GM23338 (cell line): ENCODE measurements around the gene FBXW8. TPM values are rescaled to one million over a fixed set of nuclear protein-coding genes. Genes with fewer than 3 reads are reported as not detected.

Experiments
- ATAC-seq: fragments of 200-7000 bp; cut with Tn5 transposase; 3 replicates; pipeline ENCODE4 v1.9.1; 2020
- DNase-seq: peaks from one replicate; pipeline ENCODE4 v3.0.0-alpha.2; 2015; ENCODE audit warnings: low spot score
- H2AFZ ChIP-seq: fragments of 200-600 bp; sonication (generic); 2 replicates; pipeline ENCODE4 v1.8.0; 2016; ENCODE audit warnings: antibody characterized with exemption, mild to moderate bottlenecking, moderate library complexity
- H3F3A ChIP-seq: fragments of 200-600 bp; sonication (generic); replicated peaks from 2 replicates; pipeline ENCODE4 v1.8.0; 2017; ENCODE audit warnings: antibody characterized with exemption, mixed run types, low read depth
- H3K27ac ChIP-seq: fragments of 200-600 bp; sonication (generic); 2 replicates; pipeline ENCODE4 v1.6.1; 2016; ENCODE audit warnings: low read depth
- H3K27me3 ChIP-seq: fragments of 200-600 bp; sonication (generic); 2 replicates; pipeline ENCODE4 v1.8.0; 2016; ENCODE audit warnings: mild to moderate bottlenecking, mixed run types, moderate library complexity; ENCODE audit not compliant: insufficient read depth
- H3K36me3 ChIP-seq: fragments of 200-600 bp; sonication (generic); 2 replicates; pipeline ENCODE4 v1.8.0; 2016; ENCODE audit warnings: mild to moderate bottlenecking; ENCODE audit not compliant: insufficient read depth
- H3K4me1 ChIP-seq: fragments of 200-600 bp; sonication (generic); 2 replicates; pipeline ENCODE4 v1.8.0; 2016; ENCODE audit warnings: mild to moderate bottlenecking, moderate library complexity; ENCODE audit not compliant: insufficient read depth
- H3K4me2 ChIP-seq: fragments of 200-600 bp; sonication (generic); 2 replicates; pipeline ENCODE4 v1.7.1; 2017; ENCODE audit warnings: mixed run types
- H3K4me3 ChIP-seq: fragments of 200-600 bp; sonication (generic); 2 replicates; pipeline ENCODE4 v1.6.1; 2016; ENCODE audit warnings: mixed run types
- H3K79me2 ChIP-seq: fragments of 200-600 bp; sonication (generic); replicated peaks from 2 replicates; pipeline ENCODE4 v1.8.0; 2017; ENCODE audit warnings: mild to moderate bottlenecking; ENCODE audit not compliant: insufficient read depth
- H3K9me2 ChIP-seq: fragments of 200-600 bp; sonication (generic); 2 replicates; pipeline ENCODE4 v1.8.0; 2017; ENCODE audit not compliant: insufficient read depth
- H4K20me1 ChIP-seq: fragments of 200-600 bp; sonication (generic); replicated peaks from 2 replicates; pipeline ENCODE4 v1.8.0; 2017; ENCODE audit warnings: mild to moderate bottlenecking; ENCODE audit not compliant: insufficient read depth
- H3K27ac Mint-ChIP-seq: 2 replicates; pipeline ENCODE4 v1.8.0; 2020; ENCODE audit warnings: inconsistent platforms, mild to moderate bottlenecking, moderate library complexity, mixed read lengths
- H3K27me3 Mint-ChIP-seq: 3 replicates; pipeline ENCODE4 v1.8.0; 2022; ENCODE audit warnings: low read depth, mild to moderate bottlenecking, moderate library complexity, mixed read lengths, inconsistent platforms; ENCODE audit not compliant: insufficient read depth, poor library complexity
- H3K36me3 Mint-ChIP-seq: 3 replicates; pipeline ENCODE4 v1.8.0; 2021; ENCODE audit warnings: low read depth, mild to moderate bottlenecking, inconsistent platforms, moderate library complexity, mixed read lengths
- H3K4me1 Mint-ChIP-seq: 3 replicates; pipeline ENCODE4 v1.8.0; 2020; ENCODE audit warnings: mild to moderate bottlenecking, inconsistent platforms, mixed read lengths
- H3K4me3 Mint-ChIP-seq: 3 replicates; pipeline ENCODE4 v1.8.0; 2021; ENCODE audit warnings: moderate library complexity, mild to moderate bottlenecking, inconsistent platforms, mixed read lengths
- H3K9me3 Mint-ChIP-seq: 3 replicates; pipeline ENCODE4 v1.8.0; 2020; ENCODE audit warnings: moderate library complexity, mild to moderate bottlenecking, inconsistent platforms, mixed read lengths
- CREB1 ChIP-seq: fragments of 250-450 bp; sonication (Bioruptor Pico); IDR thresholded peaks from 2 replicates; pipeline ENCODE4 v1.5.0; 2020; ENCODE audit warnings: low read depth, mild to moderate bottlenecking, moderate library complexity
- CTCF ChIP-seq, 2 experiments: fragments of 200-600 bp in 1 of 2; sonication (generic) in 1 of 2; conservative IDR thresholded peaks; 2 replicates each; pipeline versions ENCODE4 v1.5.1 to v1.6.1; 2016 to 2017; ENCODE audit warnings: antibody characterized with exemption in 2 of 2, low read depth in 2 of 2, mild to moderate bottlenecking in 2 of 2, moderate library complexity in 1 of 2
- POLR2AphosphoS5 ChIP-seq: IDR thresholded peaks from 2 replicates; pipeline ENCODE4 v1.6.1; 2016; ENCODE audit warnings: antibody characterized with exemption, low read depth
- REST ChIP-seq: IDR thresholded peaks from one replicate; pipeline ENCODE4 v1.6.1; 2018; ENCODE audit warnings: antibody characterized with exemption; ENCODE audit not compliant: unreplicated experiment
- STAT1 ChIP-seq: IDR thresholded peaks from one replicate; pipeline ENCODE4 v1.6.1; 2016; ENCODE audit warnings: antibody characterized with exemption; ENCODE audit not compliant: unreplicated experiment
- ZNF114 ChIP-seq: fragments of 250-450 bp; sonication (Bioruptor Pico); IDR thresholded peaks from 2 replicates; pipeline ENCODE4 v1.5.0; 2020; ENCODE audit warnings: mild to moderate bottlenecking, moderate library complexity
- ZNF462 ChIP-seq: fragments of 250-450 bp; sonication (Bioruptor Pico); IDR thresholded peaks from 2 replicates; pipeline ENCODE4 v1.5.0; 2020; ENCODE audit warnings: mild to moderate bottlenecking, moderate library complexity
- polyA plus RNA-seq: library from polyadenylated mRNA; unstranded; fragments of >200 nt; fragmentation: Nextera tagmentation; extraction: Ambion mirVana; gene quantifications from 2 replicates; pipeline ENCODE4 v1.2.1, GENCODE V29; 2016
- total RNA-seq: library from RNA; depleted of rRNA; stranded (reverse); fragments of >200 nt; shearing (Covaris generic); gene quantifications from 2 replicates; pipeline ENCODE4 v1.2.3, GENCODE V29; 2014

FBXW8 gene
- total and polyA plus RNA-seq, 2 experiments from 2014 or later: 4.6 to 13.9 TPM

GRCh38 chr12:117050060-117050459, 139.3 kb downstream of the FBXW8 start:
- Histone ChIP-seq H3K4me2 (no peak overlapping the region), H2AFZ (no peak overlapping the region), H3K9me2 (no peaks in the 10 kb centered on the region), H3K36me3 (no peaks in the 10 kb centered on the region), H3K4me1 (peaks cover 15% of the 10 kb centered on the region), H4K20me1 (no peaks in the 10 kb centered on the region), H3K27ac (no peak overlapping the region), H3K27me3 (no peaks in the 10 kb centered on the region), H3K79me2 (no peaks in the 10 kb centered on the region), H3F3A (no peaks in the 10 kb centered on the region), H3K4me3 (no peak overlapping the region)
- DNase-seq (no peak), ATAC-seq (no peak)
- H3K4me1 Mint-ChIP-seq: peaks cover 57% of the 10 kb centered on the region
- H3K9me3 Mint-ChIP-seq: no peaks in the 10 kb centered on the region
- no peak overlapping the region for H3K27ac Mint-ChIP-seq
- no peak overlapping the region for H3K4me3 Mint-ChIP-seq
- no peaks in the 10 kb centered on the region; the same call in 2 of the 3 replicates for H3K36me3 Mint-ChIP-seq
- peaks cover 2% of the 10 kb centered on the region for H3K27me3 Mint-ChIP-seq
- no peak for TF ChIP-seq POLR2AphosphoS5
- TF ChIP-seq REST: no peak
- TF ChIP-seq CTCF (conservative IDR thresholded peaks at IDR 0.05; ENCODE audit: low read depth in 2 of 2): no peak

DNA sequence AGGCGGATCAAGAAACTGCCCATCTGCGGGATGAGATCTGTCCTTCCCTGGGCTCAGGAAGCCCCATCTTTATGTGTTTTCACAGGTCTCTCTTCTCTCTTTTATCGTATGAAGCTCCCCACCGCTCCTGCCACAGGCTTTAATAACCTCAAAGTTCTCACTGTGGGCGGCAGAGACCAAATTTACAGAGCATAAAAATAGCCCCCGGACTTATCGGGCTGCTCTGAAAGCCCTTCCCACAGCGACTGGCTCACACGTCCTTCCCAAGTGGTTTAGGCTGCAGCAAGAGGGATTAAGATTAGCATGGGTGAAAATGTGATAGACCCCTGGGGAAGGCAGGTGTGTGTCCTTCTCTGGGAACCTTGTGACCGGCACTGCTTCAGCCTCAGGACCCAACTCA, 140.6 kb downstream of the FBXW8 start:
- no peak for ATAC-seq
- peaks cover 15% of the 10 kb centered on the region for H3K4me1 ChIP-seq
- TF ChIP-seq CTCF (conservative IDR thresholded peaks at IDR 0.05; ENCODE audit: low read depth in 2 of 2) (no peak), CREB1 (CRISPR knock-in tag) (no peak), STAT1 (no peak), ZNF462 (CRISPR knock-in tag) (no peak), ZNF114 (CRISPR knock-in tag) (no peak)

More for the DNA sequence above, 140.6 kb downstream of the FBXW8 start:
- no peak overlapping the region for H3K4me3 Mint-ChIP-seq
- Histone ChIP-seq H3K27me3 (no peaks in the 10 kb centered on the region), H2AFZ (no peak overlapping the region), H3K4me3 (no peak overlapping the region), H3F3A (no peaks in the 10 kb centered on the region), H3K36me3 (no peaks in the 10 kb centered on the region), H4K20me1 (no peaks in the 10 kb centered on the region), H3K4me2 (no peak overlapping the region), H3K27ac (no peak overlapping the region), H3K9me2 (no peaks in the 10 kb centered on the region), H3K79me2 (no peaks in the 10 kb centered on the region)
- peaks cover 2% of the 10 kb centered on the region for H3K27me3 Mint-ChIP-seq
- no peaks in the 10 kb centered on the region; the same call in 2 of the 3 replicates for H3K36me3 Mint-ChIP-seq
- no peaks in the 10 kb centered on the region for H3K9me3 Mint-ChIP-seq
- H3K4me1 Mint-ChIP-seq: peaks cover 46% of the 10 kb centered on the region
- DNase-seq: no peak
- peak overlapping the region; percentile 48; the same call in 1 of the 2 replicates for H3K27ac Mint-ChIP-seq
